RKO (cell line): ENCODE data around the gene WWTR1.
A peak's percentile ranks its signal among the peaks of the same experiment; 100 is the strongest.

Experiments used
- DNase-seq: peaks from one replicate; pipeline ENCODE4 v3.0.0-alpha.2; 2016; ENCODE audit warnings: low spot score

Gene WWTR1

DNA sequence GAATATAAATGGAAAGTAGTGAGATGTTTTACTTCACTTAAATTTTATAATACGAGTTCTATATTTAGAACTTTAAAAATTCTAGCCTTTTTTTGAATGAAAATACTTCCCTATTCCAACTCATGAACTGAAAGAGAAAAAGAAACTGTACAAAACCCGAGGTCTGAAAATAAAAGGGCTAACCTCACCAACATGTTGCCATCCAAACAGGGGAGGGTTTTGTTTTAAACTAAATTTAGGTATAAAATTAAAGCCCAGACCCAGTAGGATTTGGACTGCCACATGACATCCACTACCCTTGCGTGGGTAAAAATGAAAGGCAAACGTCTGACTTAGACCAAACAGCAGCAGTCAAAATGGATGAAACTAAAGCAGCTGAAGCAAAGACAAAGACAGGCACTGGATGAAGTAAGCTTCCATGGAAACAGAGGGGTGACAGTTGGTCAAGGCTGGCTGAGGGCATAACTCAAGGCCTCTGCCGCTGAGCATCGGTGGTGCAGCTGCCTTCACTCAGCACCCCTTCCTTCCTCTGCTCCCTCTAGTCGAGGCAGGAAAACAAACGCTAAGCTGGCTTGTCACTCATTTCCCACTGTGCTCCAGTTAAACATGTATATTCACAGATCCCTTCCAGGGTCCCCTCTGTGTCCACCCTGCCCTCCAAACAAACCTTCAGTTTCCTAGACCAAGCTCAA, 125.2 kb downstream of the WWTR1 start:
- no peak for DNase-seq

DNA sequence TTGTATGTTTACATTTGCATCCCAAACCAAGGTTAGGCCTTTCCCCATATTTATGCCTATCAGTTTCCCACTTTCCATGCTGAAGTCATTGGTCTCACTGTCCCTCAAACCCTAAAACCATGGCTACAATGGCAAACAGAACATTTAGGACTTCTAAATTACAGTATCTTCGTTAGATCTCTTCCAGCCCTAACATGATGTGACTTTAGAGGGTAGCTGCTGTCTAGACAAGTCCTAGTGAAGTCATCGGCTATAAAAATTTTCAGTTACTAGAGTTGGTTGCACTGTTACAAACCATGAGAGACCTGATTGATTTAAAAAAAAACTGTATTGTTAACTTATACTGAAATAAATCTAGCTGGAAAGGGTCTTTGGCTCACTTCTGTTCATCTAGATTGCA, 128.7 kb downstream of the WWTR1 start:
- DNase-seq: no peak

DNA sequence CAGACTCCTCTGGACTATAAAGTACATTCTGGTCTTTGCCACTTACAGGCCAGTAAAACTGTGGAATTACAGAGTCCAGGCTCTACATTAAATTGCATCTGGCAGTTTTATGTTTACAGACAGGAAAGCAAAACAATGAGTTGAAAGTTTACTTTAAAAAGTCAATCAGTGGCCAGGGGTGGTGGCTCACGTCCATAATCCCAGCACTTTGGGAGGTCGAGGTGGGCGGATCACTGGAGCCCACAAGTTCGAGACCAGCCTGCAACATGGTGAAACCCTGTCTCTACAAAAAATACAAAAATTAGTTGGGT, 129.5 kb downstream of the WWTR1 start:
- no peak for DNase-seq

DNA sequence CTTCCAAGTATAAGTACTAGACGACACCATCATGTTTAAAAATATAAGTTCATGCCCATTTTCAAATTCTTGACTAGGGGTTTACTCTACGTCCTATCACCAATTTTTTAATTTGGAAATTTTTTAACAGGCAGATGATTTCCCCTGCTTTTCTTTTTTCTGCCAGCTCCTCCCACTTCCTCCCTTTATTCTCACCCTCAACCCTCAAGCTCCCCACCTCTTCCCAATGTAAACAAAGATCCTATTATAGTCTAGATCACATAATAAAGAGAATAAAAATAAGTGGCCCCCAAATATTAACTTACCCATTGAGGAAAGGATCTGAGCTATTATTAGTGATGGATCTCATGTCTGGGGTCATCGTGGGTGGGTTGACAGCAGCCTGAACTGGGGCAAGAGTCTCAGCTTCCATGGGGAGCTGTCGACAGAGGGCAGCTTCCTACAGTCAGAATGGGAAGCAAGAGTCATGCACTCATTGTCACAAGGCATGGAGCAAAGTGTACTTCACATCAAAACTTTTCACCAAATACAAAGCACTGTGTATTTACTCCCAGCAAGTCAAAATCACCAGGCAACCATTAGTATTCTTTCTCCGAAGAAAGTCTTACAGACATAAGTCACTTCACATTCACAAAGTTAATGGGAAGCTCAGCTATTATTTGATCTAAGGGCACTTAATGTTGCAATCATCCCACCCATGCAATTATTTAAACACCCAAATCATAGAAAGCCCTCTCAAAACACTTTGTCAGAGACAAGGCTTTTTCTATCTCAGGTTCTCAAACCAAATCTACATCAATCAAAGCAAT, 130.1 kb downstream of the WWTR1 start:
- no peak for DNase-seq

DNA sequence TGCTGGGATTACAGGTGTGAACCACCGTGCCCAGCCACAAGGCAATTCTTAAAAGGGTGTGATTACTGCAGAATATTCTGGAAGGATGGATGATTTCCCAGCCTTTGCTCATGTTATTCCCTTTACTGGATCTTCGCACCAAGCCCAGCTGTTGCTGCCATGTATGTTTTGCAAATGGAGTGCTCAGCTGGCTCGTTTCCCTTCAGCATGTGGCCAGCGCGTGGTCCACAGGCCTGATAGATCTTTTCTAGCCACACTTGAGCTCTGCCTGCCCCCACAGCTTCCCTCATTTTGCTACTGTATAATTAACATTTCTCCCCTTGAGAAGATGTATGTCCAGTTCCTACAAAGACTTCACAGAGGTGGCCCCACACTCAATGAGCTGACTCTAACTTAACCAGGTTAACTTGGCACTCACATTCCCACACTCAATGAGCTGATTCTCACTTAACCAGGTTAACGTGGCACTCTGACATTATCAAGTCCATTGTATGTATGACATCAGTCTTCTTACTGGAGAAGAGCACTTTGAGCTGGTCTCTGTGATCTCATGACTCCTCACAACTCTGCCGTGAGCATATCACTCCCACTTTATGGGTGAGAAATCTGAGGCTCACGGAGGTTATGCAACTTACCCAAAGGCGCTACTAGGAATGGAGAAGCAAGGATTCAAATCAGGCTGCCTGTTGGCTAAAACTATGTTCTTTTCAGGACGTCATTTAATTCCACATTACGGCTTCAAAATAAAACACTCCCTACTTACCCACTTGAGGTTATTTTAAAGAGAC, 134.1 kb downstream of the WWTR1 start:
- DNase-seq: no peak

DNA sequence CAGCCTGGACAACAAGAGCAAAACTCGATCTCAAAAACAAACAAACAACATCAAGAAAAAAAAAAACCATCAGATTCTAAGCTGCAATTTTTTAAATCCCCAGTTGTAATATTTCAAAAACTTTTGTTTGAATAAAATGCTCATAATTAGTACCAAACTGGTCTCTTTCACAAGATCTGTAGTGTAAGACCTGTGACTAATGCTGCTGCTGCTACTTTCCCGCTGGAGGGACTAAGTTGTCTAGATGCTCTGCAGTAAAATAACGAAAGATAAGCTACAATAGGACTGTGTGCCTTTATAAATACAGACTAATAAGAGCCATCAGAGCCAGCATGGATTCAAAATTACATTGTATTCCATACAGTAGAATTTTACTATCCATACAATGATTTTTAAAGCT, 137.9 kb downstream of the WWTR1 start:
- DNase-seq: no peak

DNA sequence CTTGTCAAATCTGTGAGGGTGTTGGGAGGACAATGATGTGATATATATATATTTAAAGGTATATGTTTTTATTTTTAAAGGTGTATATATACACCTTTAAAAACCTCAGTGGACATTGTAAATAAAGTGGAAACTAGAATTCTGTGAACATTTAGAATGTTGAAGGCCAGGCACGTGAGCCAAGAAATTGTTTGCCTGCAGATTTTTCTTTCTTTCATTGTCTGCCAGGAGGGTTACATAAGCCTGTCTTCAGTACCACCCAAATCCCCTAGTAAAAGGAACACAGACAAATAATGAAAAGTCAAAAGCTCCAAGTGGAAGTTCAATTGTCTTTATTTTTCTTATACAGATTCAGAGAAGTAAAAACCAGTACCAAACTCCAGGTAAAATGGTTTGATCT, 140.9 kb downstream of the WWTR1 start:
- no peak for DNase-seq

DNA sequence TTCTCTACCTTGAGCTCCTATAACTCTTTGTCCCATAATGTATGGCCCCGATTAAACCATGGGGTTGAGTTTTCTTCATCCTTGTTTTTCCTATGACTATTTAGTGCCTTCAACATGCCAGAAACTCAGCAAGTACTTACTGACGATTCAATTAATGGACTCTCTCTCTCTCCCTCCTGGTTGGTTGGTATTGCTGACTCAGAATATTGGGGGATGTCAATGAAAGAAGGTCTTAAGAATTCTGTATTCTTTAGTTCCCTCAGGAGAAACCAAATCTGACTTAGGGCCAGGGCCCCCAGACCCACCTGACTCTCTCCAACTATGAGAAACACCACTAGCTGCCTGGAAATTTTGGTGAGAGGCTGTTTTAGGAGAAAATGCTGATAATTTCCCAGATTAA, 142.6 kb downstream of the WWTR1 start:
- DNase-seq: no peak

DNA sequence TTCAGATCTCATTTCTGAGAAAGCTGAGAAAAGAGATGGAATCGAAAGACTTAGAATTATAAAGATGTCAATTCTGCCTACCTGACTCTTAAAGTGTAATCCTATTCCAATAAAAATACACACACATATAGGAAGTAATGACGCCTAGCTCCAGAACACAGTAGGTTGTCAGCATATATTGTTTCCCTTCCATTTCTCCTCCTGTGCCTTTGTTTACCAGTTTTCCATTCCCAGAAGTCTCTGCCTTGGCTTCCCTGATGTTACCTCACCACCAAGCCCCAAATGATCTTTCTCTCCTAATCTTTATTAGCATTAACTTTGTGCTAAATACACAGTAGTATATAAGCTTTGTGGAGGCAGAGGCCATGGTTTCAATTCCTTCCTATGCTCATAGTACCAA, 143.4 kb downstream of the WWTR1 start:
- no peak for DNase-seq

DNA sequence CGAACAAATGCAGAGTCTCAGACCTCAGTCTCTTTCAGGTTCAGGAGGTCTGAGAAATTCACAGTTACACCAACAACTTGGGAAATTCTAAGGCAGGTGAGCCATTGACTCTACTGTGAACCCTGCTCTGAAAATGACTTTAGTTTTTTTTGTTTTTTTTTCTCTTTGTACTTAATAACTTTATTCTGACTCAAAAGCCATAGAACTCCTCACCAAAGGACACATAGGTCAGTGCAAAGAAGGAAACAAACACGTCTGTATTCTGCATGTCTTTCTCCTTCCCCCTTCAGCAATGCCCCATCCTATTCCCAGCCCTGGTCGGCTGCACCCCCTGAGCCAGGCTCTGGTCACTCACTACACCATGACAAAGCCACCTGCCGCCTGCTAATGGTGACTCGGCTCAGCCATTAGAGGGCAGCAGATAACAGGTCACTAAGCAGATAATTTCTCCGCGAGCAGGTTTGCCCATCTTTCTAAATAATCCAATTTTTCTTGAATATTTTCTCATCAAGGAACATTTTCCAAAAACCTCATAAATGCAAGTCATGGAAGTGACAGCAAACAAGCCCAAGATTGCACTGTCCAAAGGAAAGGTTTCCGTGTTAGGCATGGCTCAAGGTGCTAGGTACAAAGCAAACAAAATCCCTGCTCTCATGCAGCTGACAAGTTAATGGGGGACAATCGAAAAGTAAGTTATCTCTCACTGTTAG, 145.6 kb downstream of the WWTR1 start:
- peak; percentile 78 for DNase-seq

DNA sequence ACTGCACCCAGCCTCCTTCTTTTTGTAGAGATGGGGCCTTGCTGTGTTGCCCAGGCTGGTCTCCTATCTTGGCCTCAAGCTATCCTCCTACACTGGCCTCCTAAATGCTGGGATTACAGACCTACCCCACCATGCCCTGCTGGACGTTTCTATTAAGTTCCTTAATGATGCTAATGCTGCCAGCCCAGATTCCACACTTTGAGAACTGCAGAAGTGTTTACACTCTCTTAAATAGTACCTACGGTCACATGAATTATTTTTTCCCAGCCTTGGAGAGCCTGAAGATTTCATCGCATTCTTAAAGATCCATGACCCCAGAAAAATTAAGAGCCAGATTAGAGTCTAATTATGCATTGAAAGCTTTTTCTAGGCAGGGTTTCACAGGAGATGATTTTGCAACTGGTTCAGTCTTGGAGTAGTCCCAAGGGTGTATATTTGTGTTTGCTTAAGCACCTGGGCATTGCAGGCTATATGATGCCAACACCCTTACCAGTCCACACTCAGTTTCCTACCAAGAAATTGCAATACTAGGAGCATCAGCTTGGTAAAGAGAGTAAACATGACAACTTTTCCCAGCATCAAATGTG, 146.7 kb downstream of the WWTR1 start:
- no peak for DNase-seq

DNA sequence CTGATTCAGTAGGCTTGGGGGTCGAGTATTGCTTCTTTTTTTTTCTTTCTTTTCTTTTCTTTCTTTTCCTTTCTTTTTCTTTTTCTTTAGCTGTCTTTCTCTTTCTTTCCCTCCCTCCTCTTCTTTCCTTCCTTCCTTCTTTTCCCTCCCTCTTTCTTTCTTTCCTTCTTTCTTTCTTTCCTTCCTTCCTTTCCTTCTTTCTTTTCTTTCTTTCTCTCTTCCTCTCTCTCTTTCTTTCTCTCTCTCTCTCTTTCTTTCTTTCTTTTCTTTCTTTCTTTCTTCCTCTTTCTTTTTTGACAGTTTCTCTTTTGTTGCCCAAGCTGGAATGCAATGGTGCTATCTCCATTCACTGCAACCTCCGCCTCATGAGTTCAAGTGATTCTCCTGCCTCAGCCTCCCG, 147.3 kb downstream of the WWTR1 start:
- DNase-seq: no peak

DNA sequence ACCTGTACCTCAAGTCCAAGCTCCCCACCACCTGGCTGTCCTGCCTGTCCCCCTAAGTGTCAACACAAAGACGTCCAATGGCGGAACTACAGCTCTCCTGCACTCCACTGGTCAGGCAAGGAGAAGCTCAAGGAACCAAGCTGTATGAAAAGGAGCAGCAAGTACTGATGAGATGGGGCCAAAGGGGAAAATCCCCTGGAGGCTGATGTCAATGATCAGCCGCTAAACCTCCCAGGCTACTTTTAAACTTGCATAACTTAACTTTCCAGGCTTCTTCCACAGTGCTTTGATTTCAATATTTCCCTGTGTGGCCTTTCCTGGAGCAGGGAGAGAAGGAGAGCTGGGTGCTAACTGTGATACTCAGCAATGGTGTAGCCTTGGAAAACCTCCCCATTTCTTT, 148.3 kb downstream of the WWTR1 start:
- DNase-seq: no peak

DNA sequence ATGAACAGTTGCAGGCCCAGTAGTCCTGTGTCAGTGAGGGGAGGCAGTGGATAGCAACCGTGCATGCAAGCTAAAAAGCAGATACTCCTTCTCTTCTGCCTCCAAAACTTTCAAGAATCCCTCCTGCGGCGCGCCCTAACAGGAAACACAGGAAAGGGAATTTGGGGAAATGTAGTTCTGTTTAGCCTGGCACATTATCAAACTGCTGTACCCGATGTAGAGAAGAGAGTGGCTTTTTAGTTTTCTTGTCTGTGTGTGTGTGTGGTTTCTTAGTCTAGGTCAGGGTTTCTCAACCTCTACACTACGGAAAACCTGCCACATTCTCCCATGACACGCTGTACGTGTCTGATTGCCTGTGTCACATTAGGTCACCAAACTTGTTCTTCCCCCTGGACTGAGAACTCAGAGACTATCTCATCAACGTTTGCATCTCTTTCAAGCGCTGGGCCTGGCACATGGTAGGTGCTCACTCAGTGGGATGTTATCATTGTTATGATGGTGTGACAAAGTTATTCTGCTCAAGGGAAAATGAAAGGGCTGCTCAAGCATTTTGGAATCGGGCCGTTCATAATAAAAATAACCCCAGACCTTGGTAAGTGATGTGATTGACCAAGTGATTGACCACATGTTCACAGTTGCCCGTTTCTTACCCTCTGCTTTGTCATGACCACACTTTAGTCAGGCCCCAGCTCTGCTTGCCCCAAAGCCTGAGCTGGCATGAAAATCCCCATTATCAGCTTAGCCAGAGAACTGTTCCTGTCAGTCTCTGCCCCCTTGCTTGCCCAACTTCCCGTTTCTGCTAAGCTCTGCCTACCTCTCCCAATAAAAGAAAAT, 150.1 kb downstream of the WWTR1 start:
- DNase-seq: no peak

DNA sequence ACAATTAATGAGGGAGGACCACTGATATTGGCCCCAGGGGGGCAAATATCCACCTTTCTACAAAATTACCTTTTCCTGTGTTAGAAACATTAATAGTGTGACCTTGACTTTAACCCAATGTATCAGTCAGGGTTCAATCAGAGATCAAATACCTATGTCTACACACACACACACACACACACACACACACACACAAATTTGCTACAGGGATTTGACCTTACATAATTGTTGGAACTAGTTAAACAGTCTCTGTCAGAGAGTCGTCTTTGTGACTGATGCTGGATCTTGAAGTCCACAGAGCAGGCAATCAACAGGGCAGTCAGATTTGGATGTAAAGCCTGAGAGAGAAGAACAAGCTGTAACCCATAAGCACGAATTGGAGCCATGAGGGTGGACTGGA, 150.9 kb downstream of the WWTR1 start:
- DNase-seq: no peak

DNA sequence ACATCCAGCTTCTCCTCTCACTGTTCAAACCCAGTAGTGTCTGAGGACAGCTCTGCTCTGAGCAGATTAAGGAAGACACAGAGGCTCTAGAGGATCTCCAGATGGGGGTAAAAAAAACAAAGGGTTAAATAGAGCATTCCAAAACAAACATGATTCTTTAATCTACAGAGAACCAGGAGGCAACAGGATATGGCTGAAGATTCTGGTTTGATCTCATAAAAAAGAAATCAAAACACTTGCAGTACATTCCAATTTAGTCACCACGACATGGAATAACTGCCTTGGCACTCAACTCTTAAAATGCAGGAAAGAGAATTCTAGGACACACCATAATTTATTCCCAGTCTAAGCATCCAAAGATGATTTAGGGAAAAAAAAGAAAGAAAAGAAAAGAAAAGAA, 151.3 kb downstream of the WWTR1 start:
- no peak for DNase-seq

DNA sequence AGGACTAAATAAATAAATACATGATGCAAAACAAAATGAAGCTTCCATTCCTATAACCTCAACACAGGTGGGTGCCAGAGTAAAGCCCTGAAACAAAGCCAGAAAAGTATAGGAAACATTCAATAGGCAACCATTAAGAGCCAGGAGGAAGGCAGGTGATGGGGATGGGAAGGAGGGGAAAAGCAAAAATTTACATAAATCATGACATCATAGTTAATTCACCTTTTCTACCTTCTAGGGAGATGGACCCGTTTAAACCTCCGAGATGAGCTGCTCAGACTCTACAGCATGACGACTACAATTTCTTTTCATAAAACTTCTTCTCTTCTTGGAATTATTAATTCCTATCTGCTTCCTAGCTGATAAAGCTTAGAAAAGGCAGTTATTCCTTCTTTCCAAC, 155.4 kb downstream of the WWTR1 start:
- DNase-seq: no peak

DNA sequence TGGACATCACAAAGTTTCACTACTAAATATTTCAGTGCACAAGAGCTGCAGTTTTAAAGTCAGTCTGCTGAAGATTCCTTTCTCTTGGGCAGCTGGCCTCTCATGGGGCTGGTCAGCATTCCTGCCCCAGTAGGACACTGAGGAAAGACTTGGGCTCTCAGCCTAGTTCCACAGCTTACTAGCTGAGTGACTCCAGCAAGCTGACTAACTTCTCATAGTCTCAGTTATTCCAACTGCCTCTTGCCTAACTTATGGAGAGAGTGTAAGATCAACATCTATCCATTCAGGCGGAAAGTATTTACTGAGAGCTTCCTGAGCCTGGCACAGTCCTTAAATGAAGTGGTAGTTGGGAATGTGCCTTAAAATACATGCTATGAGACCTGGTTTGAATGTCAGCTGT, 156.3 kb downstream of the WWTR1 start:
- DNase-seq: no peak

DNA sequence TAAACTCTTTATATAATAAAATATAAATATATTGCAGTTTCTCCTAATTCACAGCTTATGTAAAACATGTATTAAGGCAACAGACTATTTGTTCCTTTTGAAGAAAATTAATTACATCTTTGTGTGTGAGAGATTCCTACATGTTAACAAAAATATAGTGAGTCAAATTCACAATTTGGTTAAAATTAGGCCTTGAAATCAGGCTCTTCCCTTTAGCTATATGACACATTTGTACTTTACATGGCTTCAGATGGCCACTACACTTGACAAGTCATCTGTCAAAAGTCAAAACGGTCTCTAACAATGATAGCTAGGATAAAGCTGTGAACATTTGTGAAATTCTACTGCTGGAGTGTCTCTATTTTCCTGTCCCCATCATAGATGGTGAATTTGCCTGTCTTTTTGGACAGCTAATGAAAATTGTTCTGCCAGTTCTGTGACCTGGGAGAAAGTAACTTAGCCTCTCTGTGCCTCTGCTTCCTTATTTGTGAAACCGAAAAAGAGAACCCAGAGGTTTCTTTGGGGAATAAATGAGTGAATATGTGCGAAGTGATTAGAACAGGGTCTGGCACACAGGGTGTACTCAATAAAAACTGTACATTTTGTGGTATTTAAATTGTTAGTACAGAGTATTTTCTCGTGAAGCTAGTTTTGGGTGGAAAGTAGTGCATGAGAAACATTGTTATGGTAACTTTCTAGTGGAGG, 159.7 kb downstream of the WWTR1 start:
- no peak for DNase-seq

DNA sequence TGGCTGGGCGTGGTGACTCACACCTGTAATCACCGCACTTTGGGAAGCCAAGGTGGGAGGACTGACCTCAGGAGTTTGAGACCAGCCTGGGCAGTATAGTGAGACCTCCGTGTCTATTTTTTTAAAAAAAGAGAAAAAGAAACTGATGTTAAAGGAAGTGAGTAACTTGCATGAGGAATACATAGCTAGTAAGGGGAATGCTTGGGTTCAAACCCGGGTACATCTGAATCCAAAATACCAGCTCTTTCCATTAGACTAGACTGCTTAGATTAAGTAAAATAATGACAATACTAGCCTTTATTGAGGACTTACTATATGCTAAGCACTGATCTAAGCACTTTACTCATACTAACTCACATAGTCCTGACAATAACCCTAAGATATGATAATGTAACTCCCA, 160.9 kb downstream of the WWTR1 start:
- no peak for DNase-seq
